ENCODE data around the gene PRRC2A.
"Not testable (repeated sequence)": the region's sequence is repeated elsewhere in the genome, so short reads cannot be mapped to it uniquely, and the experiment has no call there.

The PRRC2A gene

GRCh38 chr6:31585491-31585890 is 35.0 kb upstream of the PRRC2A start:
- no peak for DNase-seq (ENCODE audit: low read depth in 2 of 2, low spot score in 1 of 2)

GRCh38 chr6:31586008-31586407 is 34.5 kb upstream of the PRRC2A start, which contains the start of gene LST1:
Gene LST1 (plus strand): TSS chr6:31586277. CDS start chr6:31587300, 1,023 bp downstream.
- DNase-seq (ENCODE audit: low read depth in 2 of 2, low spot score in 1 of 2) = no peak

GRCh38 chr6:31586599-31587281 is 33.8 kb upstream of the PRRC2A start:
- no peak for DNase-seq (ENCODE audit: low read depth in 2 of 2, low spot score in 1 of 2)

- DNase-seq (ENCODE audit: low read depth in 2 of 2, low spot score in 1 of 2) = no peak
Observed at GRCh38 chr6:31587791-31588777, 32.4 kb upstream of the PRRC2A start.

- DNase-seq (ENCODE audit: low read depth in 2 of 2, low spot score in 1 of 2) = no peak
Observed at GRCh38 chr6:31588871-31589650, 31.5 kb upstream of the PRRC2A start.

GRCh38 chr6:31590691-31591090 is 29.8 kb upstream of the PRRC2A start:
- not testable (repeated sequence) for DNase-seq (ENCODE audit: low read depth in 2 of 2, low spot score in 1 of 2)

GRCh38 chr6:31592396-31592771 is 28.1 kb upstream of the PRRC2A start:
- DNase-seq (ENCODE audit: low read depth in 2 of 2, low spot score in 1 of 2) = no peak

GRCh38 chr6:31597006-31597405 is 23.5 kb upstream of the PRRC2A start:
- DNase-seq (ENCODE audit: low read depth in 2 of 2, low spot score in 1 of 2) = no peak

- no peak for DNase-seq (ENCODE audit: low read depth in 2 of 2, low spot score in 1 of 2)
Observed at GRCh38 chr6:31607317-31607716, 13.2 kb upstream of the PRRC2A start.

GRCh38 chr6:31609519-31610406 is 10.8 kb upstream of the PRRC2A start:
- no peak for DNase-seq (ENCODE audit: low read depth in 2 of 2, low spot score in 1 of 2)

- DNase-seq (ENCODE audit: low read depth in 2 of 2, low spot score in 1 of 2) = no peak
Observed at GRCh38 chr6:31610968-31611367, 9.5 kb upstream of the PRRC2A start.

- DNase-seq (ENCODE audit: low read depth in 2 of 2, low spot score in 1 of 2) = no peak
Observed at GRCh38 chr6:31614075-31614619, 6.4 kb upstream of the PRRC2A start.

- DNase-seq (ENCODE audit: low read depth in 2 of 2, low spot score in 1 of 2) = no peak
Observed at GRCh38 chr6:31614684-31615578, 5.6 kb upstream of the PRRC2A start, which contains the start of gene AIF1. Gene AIF1 (plus strand): TSS chr6:31615234. CDS start chr6:31615330, 96 bp downstream.

- no peak for DNase-seq (ENCODE audit: low read depth in 2 of 2, low spot score in 1 of 2)
Observed at GRCh38 chr6:31615748-31616147, 4.8 kb upstream of the PRRC2A start.

- no peak for DNase-seq (ENCODE audit: low read depth in 2 of 2, low spot score in 1 of 2)
Observed at GRCh38 chr6:31617010-31617409, 3.5 kb upstream of the PRRC2A start.

GRCh38 chr6:31619805-31620585 is 520 bp upstream of the PRRC2A start:
- DNase-seq (ENCODE audit: low read depth in 2 of 2, low spot score in 1 of 2) = peak; percentile 83 to 96

GRCh38 chr6:31621320-31621939 is 915 bp downstream of the PRRC2A start:
- no peak for DNase-seq (ENCODE audit: low read depth in 2 of 2, low spot score in 1 of 2)

GRCh38 chr6:31621991-31622390 is 1.5 kb downstream of the PRRC2A start:
- no peak for DNase-seq (ENCODE audit: low read depth in 2 of 2, low spot score in 1 of 2)
